ENCODE data around the gene FRG2C.
"Not testable (repeated sequence)": the region's sequence is repeated elsewhere in the genome, so short reads cannot be mapped to it uniquely, and the experiment has no call there.

GRCh38 chr3:75664028-75664427 is at the start of gene FRG2C:
- TF ChIP-seq, protein P1, sequence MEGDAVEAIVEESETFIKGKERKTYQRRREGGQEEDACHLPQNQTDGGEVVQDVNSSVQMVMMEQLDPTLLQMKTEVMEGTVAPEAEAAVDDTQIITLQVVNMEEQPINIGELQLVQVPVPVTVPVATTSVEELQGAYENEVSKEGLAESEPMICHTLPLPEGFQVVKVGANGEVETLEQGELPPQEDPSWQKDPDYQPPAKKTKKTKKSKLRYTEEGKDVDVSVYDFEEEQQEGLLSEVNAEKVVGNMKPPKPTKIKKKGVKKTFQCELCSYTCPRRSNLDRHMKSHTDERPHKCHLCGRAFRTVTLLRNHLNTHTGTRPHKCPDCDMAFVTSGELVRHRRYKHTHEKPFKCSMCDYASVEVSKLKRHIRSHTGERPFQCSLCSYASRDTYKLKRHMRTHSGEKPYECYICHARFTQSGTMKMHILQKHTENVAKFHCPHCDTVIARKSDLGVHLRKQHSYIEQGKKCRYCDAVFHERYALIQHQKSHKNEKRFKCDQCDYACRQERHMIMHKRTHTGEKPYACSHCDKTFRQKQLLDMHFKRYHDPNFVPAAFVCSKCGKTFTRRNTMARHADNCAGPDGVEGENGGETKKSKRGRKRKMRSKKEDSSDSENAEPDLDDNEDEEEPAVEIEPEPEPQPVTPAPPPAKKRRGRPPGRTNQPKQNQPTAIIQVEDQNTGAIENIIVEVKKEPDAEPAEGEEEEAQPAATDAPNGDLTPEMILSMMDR (IDR thresholded peaks at IDR 0.05; ENCODE audit: insufficient read depth, low read length), result not testable (repeated sequence)
- TF ChIP-seq POLR2AphosphoS5 (IDR thresholded peaks at IDR 0.05; ENCODE audit: low read depth), result not testable (repeated sequence)

Measured in HL-60 (cell line).